Fibroblast of skin of left biceps (primary cell): Measurements from ENCODE around the gene CFAP100.

Experiments used
- DNase-seq, 2 experiments: peaks; one replicate each; pipeline ENCODE4 v3.0.0-alpha.2; 2013; ENCODE audit warnings: low read depth in 2 of 2

Gene CFAP100

DNA sequence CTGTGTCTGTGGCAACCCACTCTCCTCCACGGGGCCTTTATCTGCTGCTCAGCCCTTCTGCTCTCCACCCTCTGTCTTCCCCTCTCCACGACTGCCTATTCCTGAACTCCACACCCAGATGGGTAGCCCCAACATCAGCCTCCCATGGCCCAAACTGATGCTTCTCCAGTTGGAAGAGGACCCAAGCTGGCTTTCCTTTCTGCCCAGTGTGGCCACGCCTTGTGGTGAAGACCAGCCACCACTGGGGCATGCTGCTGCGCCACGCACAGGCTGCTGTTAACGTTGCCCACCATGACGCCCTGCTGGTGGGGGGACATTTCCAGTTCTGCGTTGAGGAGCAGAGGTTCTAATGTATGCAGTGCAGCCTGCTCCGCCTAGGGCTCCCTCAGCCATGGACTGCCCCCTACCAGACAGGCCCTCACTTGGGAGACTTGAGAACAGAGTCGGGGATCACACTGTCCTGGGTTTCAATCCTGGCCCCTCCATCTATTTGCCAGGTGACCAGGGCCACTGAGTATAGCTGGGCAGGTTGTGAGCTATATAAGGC lies 26.9 kb downstream of the CFAP100 start:
- DNase-seq = no peak

GRCh38 chr3:126422121-126422520 lies 27.4 kb downstream of the CFAP100 start:
- no peak for DNase-seq

GRCh38 chr3:126422571-126423091 lies 27.9 kb downstream of the CFAP100 start:
- DNase-seq = no peak

- DNase-seq = no peak
Measured at GRCh38 chr3:126423191-126424038, 28.7 kb downstream of the CFAP100 start.

DNA sequence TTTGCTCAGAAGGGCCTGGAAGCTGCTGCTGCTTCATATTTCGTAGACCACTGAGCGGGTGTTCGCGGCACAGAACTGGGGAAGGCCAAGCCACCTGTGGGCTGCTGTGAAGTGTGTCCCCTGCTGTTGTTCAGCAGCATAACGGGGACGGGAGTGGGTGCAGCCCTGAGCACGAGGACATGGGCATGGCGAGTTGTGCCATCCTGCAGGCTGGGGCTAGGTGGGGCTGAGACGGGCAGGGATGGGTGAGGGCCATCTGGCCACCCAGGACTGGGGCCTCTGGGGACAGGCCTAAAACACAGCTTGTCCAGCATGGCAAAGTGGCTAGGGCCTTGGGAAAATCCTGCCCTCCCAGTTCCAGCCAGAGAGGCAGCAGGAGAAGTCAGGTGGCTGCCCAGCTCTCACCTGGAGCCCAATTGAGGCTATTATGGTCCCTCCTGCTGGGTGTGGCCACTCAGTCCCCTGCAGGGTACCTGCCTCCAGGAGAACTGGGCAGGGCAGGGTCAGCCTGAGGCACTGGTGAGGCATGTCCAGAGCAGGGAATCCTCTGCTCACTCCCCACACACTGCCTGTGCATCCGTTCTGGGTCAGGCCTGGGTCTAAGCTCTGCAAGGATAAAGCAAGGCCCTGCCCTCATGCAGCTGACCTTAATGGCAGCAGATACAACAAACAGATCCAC lies 29.5 kb downstream of the CFAP100 start:
- no peak for DNase-seq

GRCh38 chr3:126424751-126425150 lies 30.0 kb downstream of the CFAP100 start:
- DNase-seq = no peak

GRCh38 chr3:126431103-126431534 lies 36.4 kb downstream of the CFAP100 start:
- no peak for DNase-seq

GRCh38 chr3:126432361-126433104 lies 37.8 kb downstream of the CFAP100 start:
- no peak for DNase-seq

- no peak for DNase-seq
Measured at GRCh38 chr3:126433105-126433430, 38.4 kb downstream of the CFAP100 start.

DNA sequence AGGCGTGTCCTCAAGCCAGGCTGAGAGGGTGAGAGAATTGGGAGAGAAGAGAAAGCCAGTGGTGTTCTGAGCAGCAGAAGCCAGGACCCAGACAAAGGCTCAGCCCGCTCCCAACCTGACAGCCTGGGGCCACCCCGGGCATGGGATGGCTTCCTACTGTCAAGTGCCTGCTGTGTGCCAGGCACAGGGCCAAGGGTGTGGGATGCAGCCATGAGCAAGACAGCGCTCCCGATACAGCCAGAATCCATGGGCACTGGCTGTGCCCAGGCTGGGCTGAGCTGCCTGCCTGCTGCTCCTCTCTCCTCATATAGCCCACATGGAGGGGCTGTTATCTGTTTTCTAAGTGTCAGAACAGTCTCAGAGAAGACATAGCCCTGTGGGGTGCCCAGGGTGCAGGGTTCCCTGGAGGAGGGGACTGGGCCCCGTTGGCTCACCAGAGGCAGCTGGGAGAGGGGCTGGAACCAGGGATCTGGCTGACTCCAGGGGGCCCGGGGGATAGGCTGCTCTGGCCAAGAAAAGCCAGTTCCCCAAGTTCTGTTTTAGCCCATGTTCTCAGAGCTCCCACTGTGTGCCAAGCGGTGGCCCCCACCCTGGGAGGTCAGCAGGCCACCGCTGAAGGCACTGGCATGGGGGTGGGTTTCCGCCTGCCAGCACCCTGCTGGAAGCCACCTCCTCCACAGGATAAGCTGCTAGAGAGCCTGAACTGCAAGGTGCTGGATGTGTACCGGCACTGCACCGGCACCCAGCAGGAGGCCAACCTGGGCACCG lies 39.0 kb downstream of the CFAP100 start:
- no peak for DNase-seq

DNA sequence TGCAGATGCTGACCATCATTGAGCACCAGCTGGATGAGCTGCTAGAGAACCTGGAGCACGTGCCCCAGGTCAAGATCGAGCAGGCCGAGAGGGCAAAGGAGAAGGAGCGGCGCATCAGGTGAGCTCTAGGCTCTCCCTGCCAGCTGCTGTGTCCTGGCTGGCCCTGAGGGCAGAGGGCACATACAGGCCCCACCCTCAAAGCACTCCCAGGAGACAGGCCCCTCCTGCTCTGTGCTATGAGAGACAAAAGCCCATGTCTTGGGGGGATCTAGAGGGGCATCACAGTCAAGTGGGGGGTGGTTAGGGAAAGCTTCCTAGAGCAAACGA lies 39.5 kb downstream of the CFAP100 start:
- DNase-seq = no peak

DNA sequence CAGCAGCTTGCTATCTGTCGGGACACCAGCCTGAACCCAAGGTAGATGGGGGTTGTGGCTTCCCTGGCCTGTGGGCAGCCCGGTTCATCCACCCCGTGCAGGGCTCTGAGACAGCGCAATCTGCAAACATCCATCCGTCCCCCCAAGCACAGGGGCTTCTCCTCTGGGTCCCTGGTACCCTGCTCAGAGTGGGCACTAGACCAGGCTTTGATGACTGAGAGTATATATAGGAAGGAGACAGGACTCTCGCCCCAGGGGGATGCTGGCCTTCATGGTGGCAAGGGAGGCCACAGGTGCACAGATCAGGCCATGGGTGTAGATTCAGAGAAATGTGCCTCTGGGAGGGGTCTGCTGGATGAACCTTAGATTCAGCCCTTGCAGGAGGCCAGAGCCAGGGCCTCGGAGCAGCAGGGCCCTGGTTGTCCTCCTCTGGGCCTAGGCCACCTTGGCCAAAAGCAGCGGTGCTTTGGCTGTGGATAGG lies 40.3 kb downstream of the CFAP100 start:
- no peak for DNase-seq

- DNase-seq = no peak
Measured at GRCh38 chr3:126435456-126436315, 41.0 kb downstream of the CFAP100 start.

- DNase-seq = no peak
Measured at GRCh38 chr3:126436826-126437717, 42.4 kb downstream of the CFAP100 start.

DNA sequence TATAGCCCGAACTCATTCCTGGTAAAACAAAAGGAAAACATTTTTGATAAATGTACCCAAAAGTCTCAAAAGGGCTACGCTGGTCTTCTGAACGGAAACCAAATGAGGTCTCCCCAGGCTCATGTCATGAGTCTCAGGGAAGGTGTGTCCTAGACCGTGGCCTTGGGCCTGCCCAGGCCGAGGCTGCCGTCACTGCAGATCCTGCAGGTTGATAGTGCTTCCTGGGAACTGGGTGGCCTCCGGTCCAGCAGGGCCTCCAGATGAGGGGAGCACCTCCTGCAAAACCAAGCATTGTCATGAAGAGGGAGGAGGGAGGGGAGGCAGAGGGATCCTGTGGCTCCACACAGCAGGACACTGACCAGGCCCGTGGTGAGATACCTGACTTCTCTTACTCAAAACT lies 43.5 kb downstream of the CFAP100 start:
- no peak for DNase-seq

GRCh38 chr3:126438746-126439145 lies 44.0 kb downstream of the CFAP100 start:
- no peak for DNase-seq

DNA sequence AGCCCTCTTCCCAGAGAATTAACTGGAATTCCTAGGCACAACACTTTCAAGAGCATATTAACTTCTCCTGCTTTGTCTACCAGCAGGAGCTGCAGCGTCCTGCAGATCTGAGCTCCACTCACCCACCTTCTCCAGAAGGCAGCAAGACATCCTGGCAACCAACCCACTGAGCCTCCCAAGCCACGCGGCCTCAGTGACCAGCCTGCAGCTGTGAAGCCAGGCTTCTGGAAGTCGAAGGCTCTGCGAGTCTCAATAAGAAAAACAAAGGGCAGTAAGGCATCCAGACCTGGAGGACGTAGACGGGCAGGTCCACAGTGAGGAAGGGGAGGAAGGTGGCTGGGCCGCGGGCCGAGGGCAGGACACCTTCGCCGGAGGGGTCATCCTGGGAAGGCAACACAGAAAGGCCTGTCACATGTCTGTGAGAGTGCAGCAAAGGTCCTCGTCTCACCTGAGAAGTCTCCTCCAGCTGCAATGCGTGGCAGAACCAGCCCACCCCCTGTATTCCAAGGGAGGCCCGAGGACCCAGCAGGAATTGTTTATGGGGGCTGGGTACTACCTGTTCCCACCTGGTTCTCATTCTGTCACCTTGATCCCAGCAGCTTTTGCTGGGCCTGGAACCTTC lies 44.7 kb downstream of the CFAP100 start:
- DNase-seq = no peak

- DNase-seq = no peak
Measured at GRCh38 chr3:126439968-126440708, 45.4 kb downstream of the CFAP100 start.
